ENCODE results near the gene TMEM62. TPM values are rescaled to one million over a fixed set of nuclear protein-coding genes. Genes with fewer than 3 reads are reported as not detected.
A peak's percentile ranks its signal among the peaks of the same experiment; 100 is the strongest.

Gene TMEM62
- total RNA-seq (ENCODE audit: unreplicated experiment): 5.1 TPM
- long read RNA-seq, partial matches to known transcripts: 0 of 1 reads
- long read RNA-seq, other reads (novel, unspliced or antisense): 1 of 1 reads

- Mint-ChIP-seq H3K27ac (ENCODE audit: unreplicated experiment) (no peak within 1 kb of the TSS), H3K36me3 (ENCODE audit: low read depth, unreplicated experiment) (no peaks in the 10 kb centered on the region), H3K4me3 (ENCODE audit: unreplicated experiment) (peak within 1 kb of the TSS; percentile 95), H3K4me1 (ENCODE audit: unreplicated experiment) (peaks cover 9% of the 10 kb centered on the region), H3K9me3 (ENCODE audit: unreplicated experiment) (no peaks in the 10 kb centered on the region), H3K27me3 (ENCODE audit: unreplicated experiment) (peaks cover 12% of the 10 kb centered on the region)
- TF ChIP-seq, protein P1, sequence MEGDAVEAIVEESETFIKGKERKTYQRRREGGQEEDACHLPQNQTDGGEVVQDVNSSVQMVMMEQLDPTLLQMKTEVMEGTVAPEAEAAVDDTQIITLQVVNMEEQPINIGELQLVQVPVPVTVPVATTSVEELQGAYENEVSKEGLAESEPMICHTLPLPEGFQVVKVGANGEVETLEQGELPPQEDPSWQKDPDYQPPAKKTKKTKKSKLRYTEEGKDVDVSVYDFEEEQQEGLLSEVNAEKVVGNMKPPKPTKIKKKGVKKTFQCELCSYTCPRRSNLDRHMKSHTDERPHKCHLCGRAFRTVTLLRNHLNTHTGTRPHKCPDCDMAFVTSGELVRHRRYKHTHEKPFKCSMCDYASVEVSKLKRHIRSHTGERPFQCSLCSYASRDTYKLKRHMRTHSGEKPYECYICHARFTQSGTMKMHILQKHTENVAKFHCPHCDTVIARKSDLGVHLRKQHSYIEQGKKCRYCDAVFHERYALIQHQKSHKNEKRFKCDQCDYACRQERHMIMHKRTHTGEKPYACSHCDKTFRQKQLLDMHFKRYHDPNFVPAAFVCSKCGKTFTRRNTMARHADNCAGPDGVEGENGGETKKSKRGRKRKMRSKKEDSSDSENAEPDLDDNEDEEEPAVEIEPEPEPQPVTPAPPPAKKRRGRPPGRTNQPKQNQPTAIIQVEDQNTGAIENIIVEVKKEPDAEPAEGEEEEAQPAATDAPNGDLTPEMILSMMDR (IDR thresholded peaks at IDR 0.05; ENCODE audit: unreplicated experiment): no peak
- peak; percentile 47 for DNase-seq (ENCODE audit: low spot score)
Measured at GRCh38 chr15:43133430-43134156, at the start of gene TMEM62. TMEM62 (plus strand) TSS chr15:43133586; CDS start chr15:43133803, 217 bp downstream.

DNA sequence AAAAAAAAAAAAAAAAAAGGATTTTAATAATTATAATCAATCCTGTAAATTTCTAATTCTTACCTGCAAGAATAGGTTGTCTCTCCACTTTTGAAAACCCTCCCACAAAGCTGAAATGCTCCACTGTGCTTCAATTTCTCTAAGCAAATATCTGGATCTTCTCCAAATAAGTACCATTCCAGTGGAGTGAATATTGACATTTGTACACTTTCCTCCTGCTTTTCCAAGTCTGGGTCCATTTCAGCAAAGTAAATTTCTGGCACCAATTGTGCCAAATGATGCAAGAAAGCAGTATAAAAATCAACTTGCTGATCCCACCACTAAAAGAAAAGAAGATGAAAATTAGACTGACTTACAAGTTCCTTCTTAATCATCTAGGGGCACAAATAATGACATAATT is 47.5 kb upstream of the TMEM62 start:
- H3K27ac Mint-ChIP-seq (ENCODE audit: unreplicated experiment): no peak overlapping the region
- peaks cover 2% of the 10 kb centered on the region for H3K4me1 Mint-ChIP-seq (ENCODE audit: unreplicated experiment)
- TF ChIP-seq, protein P1 (IDR thresholded peaks at IDR 0.05; ENCODE audit: unreplicated experiment): no peak
- no peaks in the 10 kb centered on the region for H3K9me3 Mint-ChIP-seq (ENCODE audit: unreplicated experiment)
- H3K4me3 Mint-ChIP-seq (ENCODE audit: unreplicated experiment): peak overlapping the region; percentile 33
- H3K36me3 Mint-ChIP-seq (ENCODE audit: low read depth, unreplicated experiment): peaks cover 9% of the 10 kb centered on the region
- H3K27me3 Mint-ChIP-seq (ENCODE audit: unreplicated experiment): no peaks in the 10 kb centered on the region
- no peak for DNase-seq (ENCODE audit: low spot score)

DNA sequence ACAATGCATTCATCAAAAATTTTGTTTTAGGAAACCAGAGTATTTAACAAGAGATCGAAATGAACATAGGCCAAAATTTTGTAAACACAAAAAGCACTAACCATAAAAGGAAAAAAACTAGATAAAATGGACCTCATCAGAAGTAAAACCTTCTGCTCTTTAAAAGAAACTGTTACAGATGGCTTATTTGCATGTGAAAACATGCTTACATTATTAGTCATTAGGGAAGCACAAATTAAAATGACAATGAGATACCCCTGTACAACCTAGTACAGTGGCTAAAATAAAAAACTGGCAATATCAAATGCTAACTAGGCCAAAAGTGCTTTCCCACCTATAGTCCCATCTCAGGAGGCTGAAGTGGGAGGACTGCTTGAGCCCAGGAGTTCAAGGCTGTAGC is 46.8 kb upstream of the TMEM62 start:
- H3K27ac Mint-ChIP-seq (ENCODE audit: unreplicated experiment): no peak overlapping the region
- H3K4me1 Mint-ChIP-seq (ENCODE audit: unreplicated experiment): peaks cover 2% of the 10 kb centered on the region
- H3K27me3 Mint-ChIP-seq (ENCODE audit: unreplicated experiment): no peaks in the 10 kb centered on the region

GRCh38 chr15:43091859-43092258 is 41.5 kb upstream of the TMEM62 start:
- no peak for DNase-seq (ENCODE audit: low spot score)
- no peak overlapping the region for H3K4me3 Mint-ChIP-seq (ENCODE audit: unreplicated experiment)
- peaks cover 2% of the 10 kb centered on the region for H3K4me1 Mint-ChIP-seq (ENCODE audit: unreplicated experiment)
- no peaks in the 10 kb centered on the region for H3K9me3 Mint-ChIP-seq (ENCODE audit: unreplicated experiment)
- TF ChIP-seq, protein P1 (IDR thresholded peaks at IDR 0.05; ENCODE audit: unreplicated experiment): no peak
- H3K27me3 Mint-ChIP-seq (ENCODE audit: unreplicated experiment): no peaks in the 10 kb centered on the region
- no peak overlapping the region for H3K27ac Mint-ChIP-seq (ENCODE audit: unreplicated experiment)
- H3K36me3 Mint-ChIP-seq (ENCODE audit: low read depth, unreplicated experiment): no peaks in the 10 kb centered on the region

More for the DNA sequence above, 46.8 kb upstream of the TMEM62 start:
- TF ChIP-seq, protein P1 (IDR thresholded peaks at IDR 0.05; ENCODE audit: unreplicated experiment): no peak
- no peak overlapping the region for H3K4me3 Mint-ChIP-seq (ENCODE audit: unreplicated experiment)
- no peaks in the 10 kb centered on the region for H3K9me3 Mint-ChIP-seq (ENCODE audit: unreplicated experiment)
- DNase-seq (ENCODE audit: low spot score): no peak
- H3K36me3 Mint-ChIP-seq (ENCODE audit: low read depth, unreplicated experiment): peaks cover 9% of the 10 kb centered on the region

GRCh38 chr15:43093026-43093425 is 40.4 kb upstream of the TMEM62 start:
- H3K27ac Mint-ChIP-seq (ENCODE audit: unreplicated experiment): no peak overlapping the region
- H3K4me3 Mint-ChIP-seq (ENCODE audit: unreplicated experiment): no peak overlapping the region
- no peaks in the 10 kb centered on the region for H3K9me3 Mint-ChIP-seq (ENCODE audit: unreplicated experiment)
- TF ChIP-seq, protein P1 (IDR thresholded peaks at IDR 0.05; ENCODE audit: unreplicated experiment): no peak
- DNase-seq (ENCODE audit: low spot score): no peak
- no peaks in the 10 kb centered on the region for H3K36me3 Mint-ChIP-seq (ENCODE audit: low read depth, unreplicated experiment)
- H3K27me3 Mint-ChIP-seq (ENCODE audit: unreplicated experiment): no peaks in the 10 kb centered on the region
- H3K4me1 Mint-ChIP-seq (ENCODE audit: unreplicated experiment): peaks cover 2% of the 10 kb centered on the region

All from endothelial cell (in vitro differentiated cells).